GM21723 (cell line): Measurements from ENCODE around the gene NUDT2.

ENCODE experiments used
- ATAC-seq: cut with Tn5 transposase; IDR thresholded peaks from one replicate; pipeline ENCODE4 v1.9.1; 2021; ENCODE audit warnings: mild to moderate bottlenecking, moderate library complexity; ENCODE audit not compliant: unreplicated experiment

Gene NUDT2

GRCh38 chr9:34370335-34370969 lies 41.1 kb downstream of the NUDT2 start:
- no peak for ATAC-seq

- no peak for ATAC-seq
These were observed 41.9 kb downstream of the NUDT2 start for GRCh38 chr9:34370970-34371880.

GRCh38 chr9:34371886-34372466 lies 42.6 kb downstream of the NUDT2 start:
- ATAC-seq: no peak

GRCh38 chr9:34372467-34373011 lies 43.2 kb downstream of the NUDT2 start:
- ATAC-seq: no peak

- no peak for ATAC-seq
These were observed 44.4 kb downstream of the NUDT2 start for GRCh38 chr9:34373749-34374148.

GRCh38 chr9:34374339-34374738 lies 45.0 kb downstream of the NUDT2 start:
- ATAC-seq: no peak

- ATAC-seq: no peak
These were observed 45.7 kb downstream of the NUDT2 start for GRCh38 chr9:34374905-34375552.

GRCh38 chr9:34375901-34376595 lies 46.7 kb downstream of the NUDT2 start:
- peak; percentile 21 for ATAC-seq

- peak; percentile 81 for ATAC-seq
These were observed 47.4 kb downstream of the NUDT2 start, which contains the start of gene MYORG for GRCh38 chr9:34376596-34377403. TSS of gene MYORG (minus strand) at chr9:34376898. CDS start at chr9:34372943, 3,955 bp downstream.

GRCh38 chr9:34377404-34377746 lies 48.0 kb downstream of the NUDT2 start:
- no peak for ATAC-seq

- ATAC-seq: no peak
These were observed 49.1 kb downstream of the NUDT2 start for GRCh38 chr9:34378376-34379060.

- ATAC-seq: peak; percentile 36
These were observed 50.1 kb downstream of the NUDT2 start for GRCh38 chr9:34379334-34380033.

- ATAC-seq: no peak
These were observed 50.7 kb downstream of the NUDT2 start for GRCh38 chr9:34380034-34380510.

GRCh38 chr9:34380511-34381315 lies 51.3 kb downstream of the NUDT2 start:
- peak; percentile 31 for ATAC-seq

- ATAC-seq: no peak
These were observed 52.0 kb downstream of the NUDT2 start for GRCh38 chr9:34381323-34381722.

- ATAC-seq: no peak
These were observed 52.7 kb downstream of the NUDT2 start for GRCh38 chr9:34382054-34382453.

GRCh38 chr9:34382879-34383278 lies 53.5 kb downstream of the NUDT2 start:
- ATAC-seq: no peak
